ENCODE data around the gene KAZN. TPM values are rescaled to one million over a fixed set of nuclear protein-coding genes. Genes with fewer than 3 reads are reported as not detected.

KAZN gene
- total and polyA plus RNA-seq, 2 of the 8 experiments (the other 6 are each of a cell fraction or from before 2014, with no cell fraction given) = 3.7 to 11.8 TPM

DNA sequence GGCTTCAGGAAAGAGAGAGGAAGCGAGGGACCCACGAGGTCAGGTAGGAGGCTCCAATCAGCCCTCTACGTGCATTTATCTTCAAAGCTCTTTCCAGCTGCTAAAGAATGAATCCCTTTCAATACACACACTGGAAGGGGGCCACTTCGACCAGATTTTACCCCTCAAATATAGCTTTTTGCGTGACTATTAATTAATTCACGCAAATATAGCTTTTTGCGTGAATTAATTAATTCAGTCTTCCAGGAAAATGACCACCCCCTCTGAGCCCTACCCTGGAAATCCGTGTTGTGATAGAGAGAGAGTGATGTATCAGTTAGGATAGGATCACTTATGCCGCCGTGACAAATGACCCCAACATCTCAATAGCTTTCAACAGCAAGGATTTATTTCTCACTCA lies 289.9 kb downstream of the KAZN start:
- Histone ChIP-seq H2AFZ (ENCODE audit: low read length) (no peak overlapping the region), H3K56ac (replicated peaks; ENCODE audit: insufficient read length, low read depth, low read length) (no peak overlapping the region), H2BK12ac (ENCODE audit: low read depth, low read length) (no peak overlapping the region), H4K5ac (ENCODE audit: insufficient read length, low read depth, low read length) (no peak overlapping the region), H3K9ac (replicated peaks in 1 of 4; ENCODE audit: extremely low read depth in 1 of 4, low read depth in 3 of 4, low read length in 3 of 4) (no peak overlapping the region), H3K36me3 (ENCODE audit: control insufficient read depth in 2 of 4, insufficient read depth in 4 of 4, low read length in 3 of 4) (no peaks in the 10 kb centered on the region), H3K79me2 (ENCODE audit: control insufficient read depth in 1 of 2, insufficient read depth in 2 of 2, low read length in 2 of 2) (no peaks in the 10 kb centered on the region), H3K18ac (ENCODE audit: extremely low read depth, low read length) (no peak overlapping the region), H2BK120ac (replicated peaks; ENCODE audit: low read depth, low read length) (no peak overlapping the region), H4K8ac (ENCODE audit: extremely low read depth, insufficient read depth, low read length) (no peak overlapping the region), H3K4me2 (ENCODE audit: insufficient read depth in 1 of 2, low read depth in 2 of 2, low read length in 2 of 2) (no peak overlapping the region), H3K23ac (ENCODE audit: insufficient read length) (no peak overlapping the region), H3K14ac (ENCODE audit: insufficient read length) (no peak overlapping the region), H4K91ac (replicated peaks; ENCODE audit: insufficient read length, low read length) (no peak overlapping the region), H3K27ac (ENCODE audit: low read depth, low read length) (no peak overlapping the region), H3K23me2 (ENCODE audit: low read depth, low read length) (no peaks in the 10 kb centered on the region), H2BK5ac (ENCODE audit: low read depth, low read length) (no peak overlapping the region), H3K4me1 (replicated peaks in 1 of 4; ENCODE audit: control insufficient read depth in 3 of 4, insufficient read depth in 4 of 4, low read length in 3 of 4) (no peaks in the 10 kb centered on the region), H2BK20ac (ENCODE audit: low read length) (no peak overlapping the region), H2BK15ac (ENCODE audit: low read length) (no peak overlapping the region), H3K4ac (replicated peaks; ENCODE audit: insufficient read length, low read depth, low read length) (no peak overlapping the region), H3K9me3 (ENCODE audit: insufficient read depth in 2 of 2, low read depth in 1 of 2, low read length in 1 of 2) (no peaks in the 10 kb centered on the region), H3K79me1 (ENCODE audit: low read depth, low read length) (no peaks in the 10 kb centered on the region), H3K4me3 (ENCODE audit: extremely low read depth in 1 of 4, insufficient read depth in 2 of 4, low read depth in 3 of 4, low read length in 4 of 4) (no peak overlapping the region), H3K27me3 (replicated peaks in 1 of 4; ENCODE audit: control insufficient read depth in 3 of 4, extremely low read depth in 1 of 4, insufficient read depth in 3 of 4, low read length in 3 of 4) (no peaks in the 10 kb centered on the region), H2AK5ac (ENCODE audit: low read depth, low read length) (no peak overlapping the region), H4K20me1 (replicated peaks in 1 of 2; ENCODE audit: control insufficient read depth in 1 of 2, insufficient read depth in 2 of 2, low read length in 2 of 2) (no peaks in the 10 kb centered on the region)
- no peak for DNase-seq (ENCODE audit: low read depth in 1 of 2, low spot score in 2 of 2)
- FAIRE-seq = no peak
- ChIA-PET CTCF (ENCODE audit: partially characterized antibody) (interaction anchor here (0.8 to 2.7 kb wide), 8 partner anchors 8 to 150 kb away, joined by 3 to 7 read pairs (median 3); no protein-coding TSS in a partner anchor), POLR2A (ENCODE audit: partially characterized antibody) (no interaction called here)
- WGBS, 2 experiments (ENCODE audit: extremely low coverage in 1 of 2, insufficient coverage in 1 of 2, insufficient read length in 1 of 2, insufficient replicate concordance in 2 of 2, low coverage in 1 of 2, low lambda C conversion rate in 2 of 2, missing lambda C conversion rate in 1 of 2) = 88% methylated on average over 10 of the region's 10 CpGs; no CpG with 5 or more reads in 1 of the 2 experiments
- no peak for TF ChIP-seq TAF1 (IDR thresholded peaks at IDR 0.05; ENCODE audit: low read depth, low read length)
- TF ChIP-seq, protein P1, sequence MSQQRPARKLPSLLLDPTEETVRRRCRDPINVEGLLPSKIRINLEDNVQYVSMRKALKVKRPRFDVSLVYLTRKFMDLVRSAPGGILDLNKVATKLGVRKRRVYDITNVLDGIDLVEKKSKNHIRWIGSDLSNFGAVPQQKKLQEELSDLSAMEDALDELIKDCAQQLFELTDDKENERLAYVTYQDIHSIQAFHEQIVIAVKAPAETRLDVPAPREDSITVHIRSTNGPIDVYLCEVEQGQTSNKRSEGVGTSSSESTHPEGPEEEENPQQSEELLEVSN (IDR thresholded peaks at IDR 0.05) = no peak
- TF ChIP-seq RAD21 (IDR thresholded peaks at IDR 0.05 in 1 of 2, conservative IDR thresholded peaks at IDR 0.05 in 1 of 2; ENCODE audit: low read depth in 2 of 2, low read length in 2 of 2) = no peak
- TF ChIP-seq PHF8 (conservative IDR thresholded peaks at IDR 0.05; ENCODE audit: low read depth, low read length) = no peak
- TF ChIP-seq SP2 (IDR thresholded peaks at IDR 0.05; ENCODE audit: low read length) = no peak
- TF ChIP-seq KDM4A (IDR thresholded peaks at IDR 0.05; ENCODE audit: low read depth, low read length, severe bottlenecking) = no peak
- no peak for TF ChIP-seq BRCA1 (IDR thresholded peaks at IDR 0.05; ENCODE audit: low read depth, low read length)
- TF ChIP-seq RXRA (IDR thresholded peaks at IDR 0.05; ENCODE audit: insufficient read depth, low read depth, low read length) = no peak
- TF ChIP-seq POLR2AphosphoS5 (IDR thresholded peaks at IDR 0.05; ENCODE audit: low read depth, low read length) = no peak
- no peak for TF ChIP-seq EGR1 (IDR thresholded peaks at IDR 0.05; ENCODE audit: borderline replicate concordance, low read depth, low read length)
- no peak for TF ChIP-seq TBP (IDR thresholded peaks at IDR 0.05; ENCODE audit: low read depth, low read length)
